DMS 273 (cell line): ENCODE results near the gene AMBRA1.
A peak's percentile ranks its signal among the peaks of the same experiment; 100 is the strongest.

Experiments used
- DNase-seq: peaks from one replicate; lab custom pipeline; 2025; ENCODE audit not compliant: unreplicated experiment; lab: John Stamatoyannopoulos, UW

AMBRA1 gene, protein sequence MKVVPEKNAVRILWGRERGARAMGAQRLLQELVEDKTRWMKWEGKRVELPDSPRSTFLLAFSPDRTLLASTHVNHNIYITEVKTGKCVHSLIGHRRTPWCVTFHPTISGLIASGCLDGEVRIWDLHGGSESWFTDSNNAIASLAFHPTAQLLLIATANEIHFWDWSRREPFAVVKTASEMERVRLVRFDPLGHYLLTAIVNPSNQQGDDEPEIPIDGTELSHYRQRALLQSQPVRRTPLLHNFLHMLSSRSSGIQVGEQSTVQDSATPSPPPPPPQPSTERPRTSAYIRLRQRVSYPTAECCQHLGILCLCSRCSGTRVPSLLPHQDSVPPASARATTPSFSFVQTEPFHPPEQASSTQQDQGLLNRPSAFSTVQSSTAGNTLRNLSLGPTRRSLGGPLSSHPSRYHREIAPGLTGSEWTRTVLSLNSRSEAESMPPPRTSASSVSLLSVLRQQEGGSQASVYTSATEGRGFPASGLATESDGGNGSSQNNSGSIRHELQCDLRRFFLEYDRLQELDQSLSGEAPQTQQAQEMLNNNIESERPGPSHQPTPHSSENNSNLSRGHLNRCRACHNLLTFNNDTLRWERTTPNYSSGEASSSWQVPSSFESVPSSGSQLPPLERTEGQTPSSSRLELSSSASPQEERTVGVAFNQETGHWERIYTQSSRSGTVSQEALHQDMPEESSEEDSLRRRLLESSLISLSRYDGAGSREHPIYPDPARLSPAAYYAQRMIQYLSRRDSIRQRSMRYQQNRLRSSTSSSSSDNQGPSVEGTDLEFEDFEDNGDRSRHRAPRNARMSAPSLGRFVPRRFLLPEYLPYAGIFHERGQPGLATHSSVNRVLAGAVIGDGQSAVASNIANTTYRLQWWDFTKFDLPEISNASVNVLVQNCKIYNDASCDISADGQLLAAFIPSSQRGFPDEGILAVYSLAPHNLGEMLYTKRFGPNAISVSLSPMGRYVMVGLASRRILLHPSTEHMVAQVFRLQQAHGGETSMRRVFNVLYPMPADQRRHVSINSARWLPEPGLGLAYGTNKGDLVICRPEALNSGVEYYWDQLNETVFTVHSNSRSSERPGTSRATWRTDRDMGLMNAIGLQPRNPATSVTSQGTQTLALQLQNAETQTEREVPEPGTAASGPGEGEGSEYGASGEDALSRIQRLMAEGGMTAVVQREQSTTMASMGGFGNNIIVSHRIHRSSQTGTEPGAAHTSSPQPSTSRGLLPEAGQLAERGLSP (N-terminal part only)

DNA sequence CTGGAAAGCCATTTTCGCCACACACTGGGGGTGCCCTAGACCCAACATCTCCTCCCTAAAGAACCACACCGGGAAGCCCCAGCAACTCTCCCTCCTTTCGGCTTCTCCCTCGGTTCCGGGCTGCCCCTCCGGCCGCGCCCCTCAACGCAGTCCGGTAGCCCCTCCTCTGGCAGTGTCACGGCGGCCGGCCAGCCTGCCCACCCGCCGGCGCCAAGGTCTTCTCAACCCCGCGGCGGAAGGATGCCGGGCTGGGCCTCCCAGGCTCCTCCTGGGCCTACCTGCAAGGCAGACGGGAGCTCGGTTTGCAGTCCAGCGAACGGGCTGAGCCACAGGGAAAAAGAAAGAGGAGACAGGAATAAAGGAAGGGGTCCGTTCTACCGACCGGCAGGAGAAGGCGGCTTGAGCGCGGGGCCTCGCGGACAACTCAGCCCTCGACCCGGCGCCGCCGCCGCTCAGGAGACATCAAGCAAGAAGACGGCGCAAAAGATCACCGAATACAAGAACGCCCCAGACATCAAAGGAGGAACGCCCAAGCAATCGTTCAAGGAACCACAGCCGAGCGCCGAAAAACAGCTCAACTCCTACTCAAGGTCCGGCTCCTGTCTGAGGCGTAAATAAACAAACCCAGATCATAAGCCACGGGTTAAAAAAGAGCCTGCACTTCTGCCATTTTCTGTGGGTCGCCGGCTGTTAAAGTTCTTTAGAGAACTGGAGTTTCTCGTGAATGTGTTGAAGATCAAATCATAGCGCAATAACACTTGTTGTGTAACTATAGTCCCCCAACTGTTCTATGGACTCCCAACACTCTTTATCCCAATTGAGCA, at the start of gene AMBRA1:
AMBRA1 (minus strand) TSS at position 474 of the 824 bp plus-strand sequence. CDS start 45,643 bp downstream, outside the sequence.
- DNase-seq = peak; percentile 93

DNA sequence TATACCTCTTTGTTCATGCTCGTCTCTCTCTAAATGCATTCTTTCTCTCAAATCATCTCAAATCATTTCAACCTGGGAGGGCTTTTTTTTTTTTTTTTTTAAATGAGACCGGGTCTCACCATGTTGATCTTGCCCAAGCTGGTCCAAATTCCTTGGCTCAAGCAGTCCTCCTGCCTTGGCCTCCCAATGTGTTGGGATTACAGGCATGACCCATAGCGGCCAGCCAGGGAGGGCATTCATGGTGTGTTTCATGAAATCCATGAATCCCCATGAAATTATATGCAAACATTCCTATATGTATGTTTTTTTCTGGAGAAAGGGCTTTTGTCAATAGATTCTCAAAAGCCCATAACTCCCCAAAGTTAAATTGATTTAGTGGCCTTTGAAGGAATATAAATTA, 49.7 kb upstream of the AMBRA1 start:
- DNase-seq = no peak

DNA sequence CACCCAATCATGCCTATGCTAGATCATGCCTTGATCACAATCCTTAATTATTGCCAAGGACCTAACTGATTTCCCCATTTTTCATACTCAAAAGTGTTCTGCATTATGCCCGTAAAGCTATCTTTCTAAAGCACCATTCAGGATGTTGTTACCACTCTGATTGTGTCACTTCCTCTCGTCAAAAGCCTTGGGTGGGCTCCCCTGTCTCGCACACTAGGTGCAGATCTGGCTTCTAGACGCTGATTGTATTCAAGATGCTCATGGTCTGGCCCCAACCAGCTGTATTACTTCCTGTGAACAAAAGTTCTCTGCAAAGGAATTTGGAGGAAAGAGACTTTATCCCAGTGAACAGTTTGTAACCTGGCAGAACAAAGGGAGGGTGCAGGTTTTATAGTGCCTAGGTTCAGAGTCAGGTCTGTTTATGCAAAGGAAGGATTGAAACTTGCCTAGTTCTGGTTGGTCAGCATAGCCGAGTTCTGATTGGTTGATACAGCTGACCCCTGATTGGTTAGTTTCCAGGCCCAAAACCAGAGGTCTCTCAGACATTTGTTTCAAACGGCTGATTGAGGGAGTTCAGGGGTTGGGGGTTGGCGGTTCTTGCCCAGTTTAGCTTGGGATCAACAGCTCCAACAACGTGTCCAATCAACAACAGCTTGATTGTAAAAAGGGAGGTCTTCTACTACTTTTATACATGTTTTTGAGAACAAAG, 49.0 kb upstream of the AMBRA1 start:
- no peak for DNase-seq

DNA sequence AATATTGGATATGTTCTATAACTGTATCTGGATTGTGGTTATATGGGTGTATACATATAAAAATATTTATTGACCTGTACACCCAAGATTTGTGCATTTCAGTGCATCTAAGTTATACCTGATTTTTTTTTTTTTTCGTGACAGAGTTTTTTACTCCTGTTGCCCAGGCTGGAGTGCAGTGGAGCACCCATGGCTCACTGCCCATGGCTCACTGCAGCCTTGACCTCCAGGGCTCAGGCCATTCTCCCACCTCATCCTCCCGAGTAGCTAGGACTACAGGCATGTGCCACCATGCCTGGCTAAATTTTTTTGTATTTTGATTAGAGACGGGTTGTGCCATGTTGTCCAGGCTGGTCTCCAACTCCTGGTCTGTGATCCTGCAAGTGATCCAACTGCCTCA, 47.8 kb upstream of the AMBRA1 start:
- no peak for DNase-seq

DNA sequence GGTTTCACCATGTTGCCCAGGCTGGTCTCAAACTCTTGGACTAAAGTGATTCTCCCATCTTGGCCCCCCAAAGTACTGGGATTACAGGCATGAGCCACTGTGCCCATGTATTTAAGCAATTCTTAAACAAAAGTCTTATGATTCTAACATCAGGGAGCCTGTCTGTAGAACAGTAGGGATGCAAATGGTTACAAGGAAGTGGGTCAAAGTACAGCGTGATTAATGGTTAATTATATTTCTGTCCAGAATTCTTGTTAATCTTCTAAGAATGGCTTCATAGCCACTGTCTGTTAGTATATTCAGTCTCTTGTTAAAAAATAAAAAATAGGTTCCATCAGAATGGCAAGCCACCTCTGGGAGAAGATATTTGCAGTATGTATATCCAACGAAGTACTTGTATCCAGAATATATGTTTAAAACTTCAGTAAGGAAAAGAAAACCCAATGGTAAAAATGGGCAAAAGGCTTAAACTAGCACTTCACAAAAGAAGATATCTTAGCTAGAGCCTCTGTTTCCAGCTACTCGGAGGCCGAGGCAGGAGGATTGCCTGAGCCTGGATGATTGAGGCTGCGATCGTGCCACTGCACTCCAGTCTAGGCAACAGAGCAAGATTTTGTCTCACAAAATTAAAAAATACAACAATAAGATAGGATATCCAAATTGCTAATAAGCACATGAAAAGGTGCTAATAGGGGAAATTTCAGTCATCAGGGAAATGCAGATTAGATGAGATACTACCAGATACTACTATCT, 46.4 kb upstream of the AMBRA1 start:
- no peak for DNase-seq

DNA sequence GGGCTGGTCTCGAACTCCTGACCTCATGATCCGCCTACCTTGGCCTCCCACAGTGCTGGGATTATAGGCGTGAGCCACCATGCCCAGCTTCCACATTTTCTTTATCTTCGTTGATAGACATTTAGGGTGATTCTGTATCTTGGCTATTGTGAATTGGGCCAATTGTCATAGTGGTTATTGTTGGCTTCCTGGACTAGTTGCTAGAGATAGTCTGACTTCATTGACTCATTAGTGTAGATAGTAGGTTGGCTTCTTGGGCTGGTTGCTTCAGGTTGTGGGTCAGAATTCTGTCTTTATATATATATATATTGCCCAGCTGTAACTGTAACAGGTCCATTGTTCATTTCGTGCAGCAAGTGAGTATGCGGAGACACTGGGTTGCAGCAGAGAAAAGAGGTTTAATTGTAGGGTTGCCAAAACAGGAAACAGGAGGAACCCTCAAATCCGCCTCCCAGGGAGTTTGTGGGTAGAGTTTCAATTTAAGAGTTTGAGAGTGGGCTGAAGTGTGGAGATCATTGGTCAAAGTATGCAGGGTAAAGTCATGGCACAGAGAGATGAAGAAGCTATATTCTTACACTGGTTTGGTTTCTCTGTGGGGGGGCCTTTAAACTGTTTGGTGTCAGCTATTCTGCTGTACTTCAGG, 45.5 kb upstream of the AMBRA1 start:
- DNase-seq = no peak

DNA sequence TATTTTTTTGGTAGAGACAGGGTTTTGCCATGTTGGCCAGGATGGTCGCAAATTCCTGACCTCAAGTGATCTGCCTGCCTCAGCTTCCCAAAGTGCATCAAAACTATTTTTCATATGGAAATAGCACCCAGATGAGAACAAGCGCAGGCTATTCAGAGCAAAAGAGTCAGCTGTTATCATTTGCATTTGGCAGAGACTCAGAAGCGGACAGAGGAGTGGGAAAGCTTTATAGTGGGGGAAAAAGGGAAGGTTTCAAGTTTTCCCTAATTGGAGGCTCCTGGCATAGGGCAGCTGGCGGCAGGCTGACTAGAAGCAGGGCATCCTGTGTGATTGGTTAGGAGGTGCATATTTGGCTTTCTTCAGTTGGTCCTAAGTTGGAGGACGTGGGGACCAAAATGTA, 43.7 kb upstream of the AMBRA1 start:
- DNase-seq = no peak

DNA sequence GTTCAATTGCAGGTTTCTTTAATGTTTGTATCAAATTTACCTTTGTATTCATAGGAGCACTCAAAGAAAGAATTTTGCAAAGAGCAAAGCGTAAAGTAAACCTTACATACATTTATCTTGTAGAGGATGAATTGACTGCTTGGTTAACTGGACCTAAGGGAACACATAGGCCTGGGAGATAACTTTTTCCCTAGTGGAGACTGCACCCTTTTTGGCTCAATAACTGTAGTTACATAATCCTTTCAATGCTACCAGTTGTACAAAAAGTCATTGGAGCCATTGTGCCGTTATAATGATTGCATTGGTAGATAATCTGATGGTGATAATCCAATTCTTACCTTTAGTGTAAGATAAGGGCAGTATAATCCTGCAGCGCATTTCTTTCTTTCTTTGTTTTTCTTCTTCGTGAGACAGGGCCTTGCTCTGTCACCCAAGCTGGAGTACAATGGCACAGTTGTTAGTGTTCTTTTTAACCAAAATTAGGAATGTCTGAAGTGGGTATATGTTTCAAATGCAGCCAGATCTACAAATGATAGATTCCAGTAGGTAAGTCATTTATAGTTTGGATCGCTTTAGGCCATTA, 41.8 kb upstream of the AMBRA1 start:
- DNase-seq = no peak

DNA sequence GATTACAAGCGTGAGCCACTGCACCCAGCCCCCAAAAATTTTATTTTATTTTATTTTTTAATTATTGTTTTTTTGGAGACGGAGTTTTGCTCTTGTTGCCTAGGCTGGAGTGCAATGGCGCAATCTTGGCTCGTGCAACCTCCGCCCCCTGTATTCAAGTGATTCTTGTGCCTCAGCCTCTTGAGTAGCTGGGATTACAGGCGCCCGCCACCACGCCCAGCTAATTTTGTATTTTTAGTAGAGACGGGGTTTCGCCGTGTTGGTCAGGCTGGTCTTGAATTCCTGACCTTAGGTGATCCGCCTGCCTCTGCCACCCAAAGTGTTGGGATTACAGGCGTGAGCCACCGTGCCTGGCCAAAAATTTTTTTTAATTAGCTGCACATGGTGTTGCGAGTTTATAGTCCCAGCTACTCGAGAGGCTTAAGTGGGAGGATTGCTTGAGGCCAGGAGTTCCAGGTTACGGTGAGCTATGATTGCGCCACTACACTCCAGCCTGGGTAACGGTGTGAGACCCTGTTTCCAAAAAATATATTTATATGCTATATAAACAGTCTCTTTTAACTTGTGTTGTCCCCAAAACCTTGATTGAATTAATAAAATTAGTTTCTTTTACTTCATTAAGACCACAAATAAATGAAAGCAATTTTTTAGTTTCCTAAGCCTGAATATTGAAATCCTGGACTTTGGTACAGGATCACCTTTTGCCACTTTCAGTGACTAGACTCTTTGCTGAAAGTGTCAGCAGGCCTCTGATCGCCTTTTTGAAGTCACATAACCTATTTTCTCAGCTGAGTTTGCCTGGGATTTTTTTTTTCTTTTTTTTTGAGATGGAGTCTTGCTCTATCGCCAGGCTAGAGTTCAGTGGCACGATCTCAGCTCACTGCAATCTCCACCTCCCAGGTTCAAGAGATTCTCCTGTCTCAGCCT, 39.7 kb upstream of the AMBRA1 start:
- no peak for DNase-seq

DNA sequence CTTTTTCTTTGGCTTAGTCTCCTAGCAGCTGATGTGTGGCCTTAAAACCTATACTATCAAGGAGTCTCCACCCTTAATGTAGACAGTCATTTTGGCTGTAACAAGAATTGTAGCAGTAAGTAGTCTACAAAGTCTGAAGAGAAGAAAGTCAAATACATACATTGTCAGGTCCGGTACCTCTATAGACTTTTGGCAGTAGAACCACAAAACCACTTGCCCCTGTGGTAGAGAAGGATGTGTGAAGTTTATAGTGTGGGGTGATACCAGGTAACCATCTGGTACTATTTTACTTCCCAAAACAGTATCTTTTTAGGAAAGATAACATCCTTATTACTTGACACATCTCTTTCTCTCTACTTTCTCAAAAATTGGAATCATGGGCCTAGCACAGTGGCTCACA, 38.7 kb upstream of the AMBRA1 start:
- DNase-seq = no peak

DNA sequence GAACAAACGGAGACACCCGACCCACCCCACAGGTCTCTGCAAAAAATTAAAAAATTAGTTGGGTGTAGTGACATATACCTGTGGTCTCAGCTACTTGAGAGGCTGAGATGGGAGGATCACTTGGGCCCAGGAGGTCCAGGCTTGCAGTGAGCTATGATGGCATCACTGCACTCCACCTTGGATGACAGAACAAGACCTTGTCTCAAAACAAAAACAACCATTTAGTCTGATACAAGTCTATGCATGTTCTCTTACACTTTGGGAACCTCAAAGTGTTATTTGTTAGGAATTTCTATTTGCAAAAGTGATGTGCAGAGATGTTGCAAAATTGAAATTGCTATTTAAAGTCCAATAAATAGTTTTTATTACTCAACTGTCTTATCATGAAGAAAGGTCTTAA, 37.9 kb upstream of the AMBRA1 start:
- DNase-seq = no peak

DNA sequence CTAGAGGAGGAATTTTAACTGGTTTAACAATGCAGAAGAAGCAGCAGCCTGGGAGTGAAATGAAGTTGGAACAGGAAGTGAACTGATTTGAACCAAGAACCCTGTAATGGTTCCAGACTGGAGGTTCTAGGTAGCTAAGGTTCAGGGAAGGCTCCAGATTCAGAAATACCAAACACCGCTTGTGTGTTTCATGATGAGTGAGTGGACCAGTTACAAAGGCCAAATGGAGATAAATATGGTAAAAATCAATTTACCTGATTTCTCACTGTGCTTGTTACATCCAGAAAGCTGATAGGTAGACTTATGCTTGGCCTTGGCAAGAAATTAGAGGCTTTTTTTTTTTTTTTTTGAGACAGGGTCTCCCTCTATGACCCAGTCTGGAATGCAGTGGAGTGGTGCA, 36.4 kb upstream of the AMBRA1 start:
- DNase-seq = no peak

DNA sequence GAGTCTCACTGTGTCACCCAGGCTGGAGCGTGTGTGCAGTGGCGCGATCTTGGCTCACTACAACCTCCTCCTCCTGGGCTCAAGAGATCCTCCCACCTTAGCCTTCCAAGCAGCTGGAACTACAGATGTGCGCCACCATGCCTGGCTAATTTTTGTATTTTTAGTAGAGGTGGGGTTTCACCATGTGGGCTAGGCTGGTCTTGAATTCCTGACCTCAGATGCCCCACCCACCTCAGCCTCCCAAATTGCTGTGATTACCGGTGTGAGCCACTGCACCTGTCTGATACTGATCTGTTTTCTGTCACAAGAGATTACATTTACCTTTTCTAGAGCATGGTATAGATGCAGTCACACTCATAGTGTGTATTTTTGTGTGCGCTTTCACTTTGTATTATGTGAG, 35.1 kb upstream of the AMBRA1 start:
- DNase-seq = no peak

DNA sequence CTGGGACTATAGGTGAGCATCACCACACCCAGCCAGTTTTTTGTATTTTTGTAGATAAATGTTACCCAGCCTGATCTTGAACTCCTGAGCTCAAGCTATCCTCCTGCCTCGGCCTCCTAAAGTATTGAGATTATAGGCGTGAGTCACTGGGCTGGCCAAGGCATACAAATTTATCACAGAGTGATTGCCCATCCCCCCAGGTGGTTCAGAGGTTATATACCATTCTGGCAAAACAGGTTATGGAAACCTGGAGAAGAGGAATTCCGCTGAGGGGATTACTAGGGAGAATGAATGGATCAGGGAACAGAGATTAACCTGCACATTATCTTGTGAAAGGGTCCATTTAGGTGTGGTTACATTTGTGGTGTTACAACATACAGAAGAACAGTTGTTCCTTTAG, 31.6 kb upstream of the AMBRA1 start:
- DNase-seq = no peak

DNA sequence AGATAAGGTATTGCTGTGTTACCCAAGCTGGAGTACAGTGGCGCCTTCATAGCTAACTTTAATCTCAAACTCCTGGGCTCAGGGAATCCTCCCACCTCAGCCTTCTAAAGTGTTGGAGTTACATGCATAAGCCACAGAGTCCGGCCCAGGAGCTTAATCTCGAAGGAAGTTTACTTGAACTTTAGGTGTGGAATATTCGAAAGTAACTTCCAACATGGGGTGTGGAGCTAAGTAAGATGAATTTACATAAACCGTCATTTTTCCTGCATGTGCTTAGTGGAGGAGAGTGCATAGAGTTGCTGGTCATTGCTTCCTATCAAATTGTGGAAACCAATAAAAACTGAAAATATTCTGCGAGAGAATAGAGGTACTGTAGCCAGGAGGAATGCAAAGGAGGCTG, 25.0 kb upstream of the AMBRA1 start:
- DNase-seq = peak; percentile 7

DNA sequence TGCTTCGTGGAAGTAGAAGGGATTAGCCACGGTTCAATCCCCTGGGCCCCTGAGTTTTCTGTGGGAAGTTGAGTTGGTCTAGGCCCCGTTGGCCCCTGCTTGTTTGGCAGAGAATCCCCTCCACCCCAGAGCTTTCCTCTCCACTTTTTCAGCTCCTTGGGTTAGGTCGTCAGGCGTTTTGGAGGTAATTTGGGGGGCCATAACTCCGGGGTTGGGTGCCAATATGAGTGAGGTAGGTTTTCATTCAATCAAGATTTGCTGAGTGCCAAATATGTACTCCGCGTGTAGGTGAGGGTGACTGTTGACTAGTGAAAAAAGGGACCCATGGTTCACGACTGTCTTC, 24.1 kb upstream of the AMBRA1 start:
- DNase-seq = no peak
